ENCODE measurements around the gene GPBP1. TPM values are rescaled to one million over a fixed set of nuclear protein-coding genes. Genes with fewer than 3 reads are reported as not detected.

GPBP1 gene
- total and polyA plus RNA-seq, 2 experiments from 2014 or later = 49.0 to 86.1 TPM

- no peak for DNase-seq (ENCODE audit: low spot score)
- Histone ChIP-seq H3K79me2 (no peaks in the 10 kb centered on the region), H3K9me2 (replicated peaks; ENCODE audit: insufficient read depth) (no peaks in the 10 kb centered on the region), H3K27ac (no peak overlapping the region), H3K36me3 (replicated peaks; ENCODE audit: insufficient read depth, low read depth) (no peaks in the 10 kb centered on the region), H3K4me3 (no peak overlapping the region), H3K4me1 (ENCODE audit: insufficient read depth) (no peaks in the 10 kb centered on the region), H3K4me2 (no peak overlapping the region), H3K27me3 (no peaks in the 10 kb centered on the region), H4K20me1 (ENCODE audit: insufficient read depth, poor library complexity, severe bottlenecking) (no peaks in the 10 kb centered on the region), H3K9me3 (ENCODE audit: low read depth) (no peaks in the 10 kb centered on the region), H2AFZ (no peak overlapping the region)
- TF ChIP-seq EZH2 (IDR thresholded peaks at IDR 0.05; ENCODE audit: borderline replicate concordance) (no peak), EZH2phosphoT487 (IDR thresholded peaks at IDR 0.05; ENCODE audit: low read depth, severe bottlenecking, unreplicated experiment) (no peak)
- WGBS (ENCODE audit: low lambda C conversion rate, missing lambda C conversion rate) = 71% methylated on average over 2 of the region's 2 CpGs
These were observed 36.5 kb upstream of the GPBP1 start for GRCh38 chr5:57137401-57137800.

- H2AFZ ChIP-seq = no peak overlapping the region
- H3K27me3 ChIP-seq = no peaks in the 10 kb centered on the region
- 65% methylated on average over 4 of the region's 4 CpGs for WGBS (ENCODE audit: low lambda C conversion rate, missing lambda C conversion rate)
- H3K4me2 ChIP-seq = no peak overlapping the region
- H3K27ac ChIP-seq = no peak overlapping the region
- H4K20me1 ChIP-seq (ENCODE audit: insufficient read depth, poor library complexity, severe bottlenecking) = no peaks in the 10 kb centered on the region
- TF ChIP-seq EZH2 (IDR thresholded peaks at IDR 0.05; ENCODE audit: borderline replicate concordance) (no peak), EZH2phosphoT487 (IDR thresholded peaks at IDR 0.05; ENCODE audit: low read depth, severe bottlenecking, unreplicated experiment) (no peak), CTCF (IDR thresholded peaks at IDR 0.05; ENCODE audit: poor library complexity) (no peak)
- H3K4me1 ChIP-seq (ENCODE audit: insufficient read depth) = no peaks in the 10 kb centered on the region
- no peaks in the 10 kb centered on the region for H3K36me3 ChIP-seq (replicated peaks; ENCODE audit: insufficient read depth, low read depth)
- H3K9me3 ChIP-seq (ENCODE audit: low read depth) = no peaks in the 10 kb centered on the region
- no peaks in the 10 kb centered on the region for H3K79me2 ChIP-seq
- DNase-seq (ENCODE audit: low spot score) = no peak
- H3K9me2 ChIP-seq (replicated peaks; ENCODE audit: insufficient read depth) = no peaks in the 10 kb centered on the region
- H3K4me3 ChIP-seq = no peak overlapping the region
These were observed 21.5 kb upstream of the GPBP1 start for GRCh38 chr5:57152316-57152715.

- no peak overlapping the region for H3K4me2 ChIP-seq
- no peaks in the 10 kb centered on the region for H3K79me2 ChIP-seq
- H3K27ac ChIP-seq = no peak overlapping the region
- no peaks in the 10 kb centered on the region for H3K9me3 ChIP-seq (ENCODE audit: low read depth)
- no peaks in the 10 kb centered on the region for H3K4me1 ChIP-seq (ENCODE audit: insufficient read depth)
- no peaks in the 10 kb centered on the region for H3K27me3 ChIP-seq
- no peaks in the 10 kb centered on the region for H3K9me2 ChIP-seq (replicated peaks; ENCODE audit: insufficient read depth)
- H2AFZ ChIP-seq = no peak overlapping the region
- no peaks in the 10 kb centered on the region for H4K20me1 ChIP-seq (ENCODE audit: insufficient read depth, poor library complexity, severe bottlenecking)
- H3K4me3 ChIP-seq = no peak overlapping the region
- WGBS (ENCODE audit: low lambda C conversion rate, missing lambda C conversion rate) = 67% methylated on average over 2 of the region's 2 CpGs
- no peaks in the 10 kb centered on the region for H3K36me3 ChIP-seq (replicated peaks; ENCODE audit: insufficient read depth, low read depth)
- no peak for DNase-seq (ENCODE audit: low spot score)
- TF ChIP-seq CTCF (IDR thresholded peaks at IDR 0.05; ENCODE audit: poor library complexity) (no peak), EZH2phosphoT487 (IDR thresholded peaks at IDR 0.05; ENCODE audit: low read depth, severe bottlenecking, unreplicated experiment) (no peak), EZH2 (IDR thresholded peaks at IDR 0.05; ENCODE audit: borderline replicate concordance) (no peak)
These were observed 18.8 kb upstream of the GPBP1 start for GRCh38 chr5:57155033-57155432.

- H3K4me1 ChIP-seq (ENCODE audit: insufficient read depth) = no peaks in the 10 kb centered on the region
- H3K9me2 ChIP-seq (replicated peaks; ENCODE audit: insufficient read depth) = no peaks in the 10 kb centered on the region
- no peak overlapping the region for H3K27ac ChIP-seq
- H3K9me3 ChIP-seq (ENCODE audit: low read depth) = no peaks in the 10 kb centered on the region
- DNase-seq (ENCODE audit: low spot score) = no peak
- TF ChIP-seq EZH2 (IDR thresholded peaks at IDR 0.05; ENCODE audit: borderline replicate concordance) = no peak
- no peak for TF ChIP-seq EZH2phosphoT487 (IDR thresholded peaks at IDR 0.05; ENCODE audit: low read depth, severe bottlenecking, unreplicated experiment)
- no peak for TF ChIP-seq CTCF (IDR thresholded peaks at IDR 0.05; ENCODE audit: poor library complexity)
- H4K20me1 ChIP-seq (ENCODE audit: insufficient read depth, poor library complexity, severe bottlenecking) = no peaks in the 10 kb centered on the region
- 47% methylated on average over 2 of the region's 2 CpGs for WGBS (ENCODE audit: low lambda C conversion rate, missing lambda C conversion rate)
- no peaks in the 10 kb centered on the region for H3K36me3 ChIP-seq (replicated peaks; ENCODE audit: insufficient read depth, low read depth)
- no peak overlapping the region for H3K4me2 ChIP-seq
- no peaks in the 10 kb centered on the region for H3K79me2 ChIP-seq
- no peak overlapping the region for H2AFZ ChIP-seq
- H3K27me3 ChIP-seq = no peaks in the 10 kb centered on the region
- no peak overlapping the region for H3K4me3 ChIP-seq
These were observed 16.7 kb upstream of the GPBP1 start for GRCh38 chr5:57157131-57157530.

Data from hepatocyte (in vitro differentiated cells).